Prostate gland (tissue), 2 donors: ENCODE measurements around the gene SLC6A7. TPM values are rescaled to one million over a fixed set of nuclear protein-coding genes. Genes with fewer than 3 reads are reported as not detected.

Experiments used
- DNase-seq: peaks from one replicate; pipeline ENCODE4 v3.0.0-alpha.2; 2019; ENCODE audit warnings: low spot score
- H3K27ac ChIP-seq, 2 donors: fragments of 200-600 bp; sonication (generic); 2 replicates each; pipeline ENCODE4 v1.5.1; 2017 to 2019
- H3K27me3 ChIP-seq: fragments of 200-600 bp; sonication (generic); replicated peaks from 2 replicates; pipeline ENCODE4 v1.5.1; 2019; ENCODE audit not compliant: insufficient read depth
- H3K36me3 ChIP-seq, 2 donors: fragments of 200-600 bp; sonication (generic); 1 replicate in 1 of 2; 2 replicates in 1 of 2; pipeline versions ENCODE4 v1.5.1 to v1.8.1; 2017 to 2019
- H3K4me1 ChIP-seq: fragments of 200-600 bp; sonication (generic); replicated peaks from 2 replicates; pipeline ENCODE4 v1.5.1; 2019
- H3K4me3 ChIP-seq, 2 donors: fragments of 200-600 bp; sonication (generic); 2 replicates each; pipeline ENCODE4 v1.5.1; 2017 to 2019
- H3K9me3 ChIP-seq: fragments of 200-600 bp; sonication (generic); 2 replicates; pipeline ENCODE4 v1.5.1; 2017
- CTCF ChIP-seq, 4 experiments: fragments of 200-600 bp in 2 of 4; fragments of 450-650 bp in 2 of 4; sonication (generic) in 2 of 4; IDR thresholded peaks; 1 replicate in 3 of 4; 2 replicates in 1 of 4; pipeline ENCODE4 v1.5.1; 2016 to 2019; ENCODE audit warnings: antibody characterized with exemption in 4 of 4, mild to moderate bottlenecking in 2 of 4, moderate library complexity in 2 of 4
- POLR2A ChIP-seq: fragments of 450-650 bp; IDR thresholded peaks from one replicate; pipeline ENCODE4 v1.6.1; 2016; ENCODE audit warnings: antibody characterized with exemption, mild to moderate bottlenecking
- POLR2AphosphoS5 ChIP-seq: sonication (generic); formaldehyde crosslinking; IDR thresholded peaks from one replicate; pipeline ENCODE4 v1.6.1; 2017; ENCODE audit warnings: antibody characterized with exemption
- whole genome bisulfite sequencing: methylation state at CpG from one replicate; pipeline ENCODE4 v1.1.5; 2018; 5-methylcytosine and 5-hydroxymethylcytosine counted together
- intact Hi-C: fragments of 100-400 bp; cut with DNase I; formaldehyde crosslinking; loops from one replicate; pipeline ENCODE4 v1.14.2; 2022
- total RNA-seq, 2 donors: library from RNA; depleted of rRNA; stranded (reverse); fragments of >200 nt; gene quantifications; one replicate each; pipeline ENCODE4 v1.1.0, GENCODE V29; 2016

The SLC6A7 gene
- total RNA-seq, 2 donors from 2014 or later = not detected

- no peak for TF ChIP-seq POLR2A
- TF ChIP-seq POLR2AphosphoS5 = no peak
- TF ChIP-seq CTCF (IDR thresholded peaks at IDR 0.05) = no peak
Observed at GRCh38 chr5:150192462-150192861, 2.6 kb downstream of the SLC6A7 start.

GRCh38 chr5:150195736-150196485 is 6.0 kb downstream of the SLC6A7 start:
- H3K4me1 ChIP-seq = no peaks in the 10 kb centered on the region
- no peaks in the 10 kb centered on the region for H3K9me3 ChIP-seq
- intact Hi-C loops = no loop called here

More at GRCh38 chr5:150192462-150192861, 2.6 kb downstream of the SLC6A7 start:
- H3K27me3 ChIP-seq = peaks cover 5% of the 10 kb centered on the region
- intact Hi-C loops = no loop called here
- H3K27ac ChIP-seq = no peak overlapping the region
- H3K36me3 ChIP-seq = no peaks in the 10 kb centered on the region
- 77% methylated on average over 4 of the region's 4 CpGs for WGBS
- no peaks in the 10 kb centered on the region for H3K4me1 ChIP-seq
- H3K4me3 ChIP-seq = no peak overlapping the region
- H3K9me3 ChIP-seq = no peaks in the 10 kb centered on the region
- DNase-seq = no peak

GRCh38 chr5:150196514-150196913 is 6.7 kb downstream of the SLC6A7 start:
- Histone ChIP-seq H3K4me3 (no peak overlapping the region), H3K4me1 (no peaks in the 10 kb centered on the region), H3K27me3 (no peaks in the 10 kb centered on the region), H3K27ac (no peak overlapping the region), H3K36me3 (no peaks in the 10 kb centered on the region), H3K9me3 (no peaks in the 10 kb centered on the region)
- no peak for TF ChIP-seq CTCF (IDR thresholded peaks at IDR 0.05)
- no peak for TF ChIP-seq POLR2A
- no peak for TF ChIP-seq POLR2AphosphoS5
- WGBS = 83% methylated on average over 4 of the region's 5 CpGs
- DNase-seq = no peak
- intact Hi-C loops = no loop called here

More at GRCh38 chr5:150195736-150196485, 6.0 kb downstream of the SLC6A7 start:
- no peaks in the 10 kb centered on the region for H3K36me3 ChIP-seq
- H3K4me3 ChIP-seq = no peak overlapping the region
- no peak for DNase-seq
- TF ChIP-seq POLR2AphosphoS5 (no peak), POLR2A (no peak), CTCF (IDR thresholded peaks at IDR 0.05) (no peak)
- 81% methylated on average over 9 of the region's 9 CpGs for WGBS
- H3K27me3 ChIP-seq = no peaks in the 10 kb centered on the region
- no peak overlapping the region for H3K27ac ChIP-seq

GRCh38 chr5:150196986-150197385 is 7.1 kb downstream of the SLC6A7 start:
- intact Hi-C loops = no loop called here
- H3K9me3 ChIP-seq = no peaks in the 10 kb centered on the region
- no peaks in the 10 kb centered on the region for H3K36me3 ChIP-seq
- no peak overlapping the region for H3K27ac ChIP-seq
- DNase-seq = no peak
- WGBS = 91% methylated on average over 15 of the region's 16 CpGs
- no peak for TF ChIP-seq POLR2A
- TF ChIP-seq CTCF (IDR thresholded peaks at IDR 0.05) = no peak
- TF ChIP-seq POLR2AphosphoS5 = no peak
- H3K4me3 ChIP-seq = no peak overlapping the region
- no peaks in the 10 kb centered on the region for H3K4me1 ChIP-seq
- H3K27me3 ChIP-seq = no peaks in the 10 kb centered on the region

GRCh38 chr5:150197476-150197875 is 7.6 kb downstream of the SLC6A7 start:
- H3K27me3 ChIP-seq = no peaks in the 10 kb centered on the region
- no peaks in the 10 kb centered on the region for H3K9me3 ChIP-seq
- H3K36me3 ChIP-seq = no peaks in the 10 kb centered on the region
- H3K27ac ChIP-seq = no peak overlapping the region
- H3K4me1 ChIP-seq = no peaks in the 10 kb centered on the region
- TF ChIP-seq POLR2AphosphoS5 (no peak), POLR2A (no peak), CTCF (IDR thresholded peaks at IDR 0.05) (no peak)
- intact Hi-C loops = no loop called here
- no peak for DNase-seq
- WGBS = 94% methylated on average over 1 of the region's 1 CpG
- no peak overlapping the region for H3K4me3 ChIP-seq
